Hepatic stellate cell (primary cell): ENCODE measurements around the gene NEB.
"Not testable (repeated sequence)": the region's sequence is repeated elsewhere in the genome, so short reads cannot be mapped to it uniquely, and the experiment has no call there.

Source experiments
- DNase-seq: peaks from one replicate; pipeline ENCODE4 v3.0.0; 2011; ENCODE audit warnings: low spot score

The NEB gene

GRCh38 chr2:151611351-151611750 lies 122.9 kb downstream of the NEB start:
- no peak for DNase-seq

- DNase-seq, result no peak
These were observed 124.0 kb downstream of the NEB start for GRCh38 chr2:151610310-151610709.

- no peak for DNase-seq
These were observed 124.6 kb downstream of the NEB start for GRCh38 chr2:151609705-151610104.

GRCh38 chr2:151607459-151608424 lies 126.5 kb downstream of the NEB start:
- DNase-seq, result not testable (repeated sequence)

- not testable (repeated sequence) for DNase-seq
These were observed 130.7 kb downstream of the NEB start for GRCh38 chr2:151603530-151603929.

GRCh38 chr2:151602402-151602801 lies 131.9 kb downstream of the NEB start:
- DNase-seq, result not testable (repeated sequence)

- DNase-seq, result not testable (repeated sequence)
These were observed 132.5 kb downstream of the NEB start for GRCh38 chr2:151601803-151602202.

- not testable (repeated sequence) for DNase-seq
These were observed 137.2 kb downstream of the NEB start for GRCh38 chr2:151596903-151597608.

- DNase-seq, result not testable (repeated sequence)
These were observed 142.4 kb downstream of the NEB start for GRCh38 chr2:151591908-151592255.

- not testable (repeated sequence) for DNase-seq
These were observed 142.9 kb downstream of the NEB start for GRCh38 chr2:151591250-151591907.

GRCh38 chr2:151581300-151581699 lies 153.0 kb downstream of the NEB start:
- DNase-seq, result not testable (repeated sequence)

- not testable (repeated sequence) for DNase-seq
These were observed 153.6 kb downstream of the NEB start for GRCh38 chr2:151580697-151581096.

GRCh38 chr2:151577116-151577515 lies 157.2 kb downstream of the NEB start:
- no peak for DNase-seq

- no peak for DNase-seq
These were observed 158.2 kb downstream of the NEB start for GRCh38 chr2:151576080-151576479.

- no peak for DNase-seq
These were observed 158.9 kb downstream of the NEB start for GRCh38 chr2:151575338-151575737.

- DNase-seq, result no peak
These were observed 164.1 kb downstream of the NEB start for GRCh38 chr2:151570191-151570590.

GRCh38 chr2:151569167-151569566 lies 165.1 kb downstream of the NEB start:
- DNase-seq, result no peak

GRCh38 chr2:151568501-151568900 lies 165.8 kb downstream of the NEB start:
- DNase-seq, result no peak

- no peak for DNase-seq
These were observed 167.3 kb downstream of the NEB start for GRCh38 chr2:151567006-151567405.

- DNase-seq, result no peak
These were observed 171.9 kb downstream of the NEB start for GRCh38 chr2:151562398-151562797.

- DNase-seq, result peak; percentile 3
These were observed 174.0 kb downstream of the NEB start for GRCh38 chr2:151560289-151560688.

GRCh38 chr2:151559431-151559830 lies 174.8 kb downstream of the NEB start:
- DNase-seq, result not testable (repeated sequence)
